Smooth muscle cell (in vitro differentiated cells): ENCODE results near the gene SLITRK1. TPM values are rescaled to one million over a fixed set of nuclear protein-coding genes. Genes with fewer than 3 reads are reported as not detected.

ENCODE experiments used
- DNase-seq: peaks from one replicate; lab custom pipeline; 2025; ENCODE audit not compliant: unreplicated experiment; lab: John Stamatoyannopoulos, UW
- H2AFZ ChIP-seq: fragments of 200-600 bp; sonication (generic); 2 replicates; pipeline ENCODE4 v1.6.0; 2016; ENCODE audit warnings: antibody characterized with exemption, low read depth, mild to moderate bottlenecking
- H3F3A ChIP-seq: fragments of 200-600 bp; sonication (generic); 2 replicates; pipeline ENCODE4 v1.6.0; 2017; ENCODE audit warnings: antibody characterized with exemption, low read depth
- H3K27ac ChIP-seq: fragments of 200-600 bp; sonication (generic); 2 replicates; pipeline ENCODE4 v1.5.1; 2016; ENCODE audit warnings: low read depth, mild to moderate bottlenecking
- H3K27me3 ChIP-seq: fragments of 200-600 bp; sonication (generic); 2 replicates; pipeline ENCODE4 v1.6.1; 2016; ENCODE audit warnings: low read depth, mild to moderate bottlenecking
- H3K36me3 ChIP-seq: fragments of 200-600 bp; sonication (generic); 2 replicates; pipeline ENCODE4 v1.5.1; 2016; ENCODE audit warnings: low read depth
- H3K4me1 ChIP-seq: fragments of 200-600 bp; sonication (generic); 2 replicates; pipeline ENCODE4 v1.5.1; 2016; ENCODE audit warnings: low read depth
- H3K4me2 ChIP-seq: fragments of 200-600 bp; sonication (generic); 2 replicates; pipeline ENCODE4 v1.6.0; 2016; ENCODE audit warnings: mild to moderate bottlenecking
- H3K4me3 ChIP-seq: fragments of 200-600 bp; sonication (generic); 2 replicates; pipeline ENCODE4 v1.5.1; 2016; ENCODE audit warnings: mild to moderate bottlenecking
- H3K79me2 ChIP-seq: fragments of 200-600 bp; sonication (generic); 2 replicates; pipeline ENCODE4 v1.6.0; 2016; ENCODE audit warnings: low read depth, mild to moderate bottlenecking
- H3K9ac ChIP-seq: fragments of 200-600 bp; sonication (generic); 2 replicates; pipeline ENCODE4 v1.6.0; 2016; ENCODE audit warnings: low read depth
- H3K9me3 ChIP-seq: fragments of 200-600 bp; sonication (generic); replicated peaks from 2 replicates; pipeline ENCODE4 v1.5.1; 2016; ENCODE audit warnings: low read depth
- H4K20me1 ChIP-seq: fragments of 200-600 bp; sonication (generic); 2 replicates; pipeline ENCODE4 v1.6.0; 2016; ENCODE audit warnings: low read depth
- WGBS: methylation state at CpG from one replicate; pipeline ENCODE4 v1.1.7; 2016; ENCODE audit warnings: low lambda C conversion rate; 5-methylcytosine and 5-hydroxymethylcytosine counted together
- polyA plus RNA-seq: library from polyadenylated mRNA; unstranded; fragments of >200 nt; fragmentation: Nextera tagmentation; extraction: Ambion mirVana; gene quantifications from 2 replicates; pipeline ENCODE4 v1.2.1, GENCODE V29; 2016
- total RNA-seq: library from RNA; depleted of rRNA; stranded (reverse); fragments of >200 nt; gene quantifications from 2 replicates; pipeline ENCODE4 v1.2.3, GENCODE V29; 2014
- TF ChIP-seq, protein P1 (sequence below): fragments of 200-600 bp; sonication (generic); IDR thresholded peaks from 2 replicates; pipeline ENCODE4 v1.5.1; 2017; ENCODE audit warnings: borderline replicate concordance, mild to moderate bottlenecking, antibody characterized with exemption; ENCODE audit not compliant: insufficient read depth, poor library complexity, severe bottlenecking

The SLITRK1 gene
- total and polyA plus RNA-seq, 2 experiments from 2014 or later, result not detected

DNA sequence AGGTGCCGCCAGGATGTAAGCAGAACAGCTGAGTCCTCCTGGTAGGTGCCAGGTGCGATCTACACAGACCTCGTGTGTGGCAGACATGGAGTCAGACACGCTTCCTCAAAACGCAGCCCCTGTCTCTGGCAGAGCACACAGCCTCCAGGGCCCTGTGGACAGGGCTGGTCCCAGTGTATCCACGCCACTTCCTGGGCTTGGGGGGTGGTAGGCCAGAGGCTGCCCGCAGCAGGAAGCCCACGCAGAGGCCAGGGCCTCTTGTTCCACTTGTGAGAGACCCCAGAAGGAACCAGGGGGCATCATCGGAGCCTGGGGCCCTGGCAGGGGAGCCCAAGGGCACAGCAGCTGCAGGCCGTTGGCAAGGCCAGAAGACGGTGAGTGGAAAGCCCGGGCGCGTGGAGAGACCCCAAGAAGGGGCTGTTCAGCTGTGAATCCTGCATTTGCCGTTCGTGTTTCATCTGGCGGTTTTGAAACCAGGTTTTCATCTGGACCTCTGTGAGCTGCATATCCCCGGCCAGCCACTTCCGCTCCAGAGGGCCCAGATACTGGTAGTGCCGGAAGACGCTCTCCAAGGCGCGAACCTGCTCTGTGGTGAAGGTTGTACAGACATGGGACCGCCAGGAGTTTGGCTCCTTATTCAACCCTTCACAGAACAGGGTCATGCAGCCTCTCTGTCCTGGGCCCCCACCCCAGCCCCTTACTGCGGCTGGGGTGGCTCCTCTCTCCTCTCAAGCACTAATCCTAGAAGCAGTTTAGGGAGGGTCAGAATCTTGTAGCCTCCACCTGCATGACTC lies 25.1 kb upstream of the SLITRK1 start:
- TF ChIP-seq, protein P1, sequence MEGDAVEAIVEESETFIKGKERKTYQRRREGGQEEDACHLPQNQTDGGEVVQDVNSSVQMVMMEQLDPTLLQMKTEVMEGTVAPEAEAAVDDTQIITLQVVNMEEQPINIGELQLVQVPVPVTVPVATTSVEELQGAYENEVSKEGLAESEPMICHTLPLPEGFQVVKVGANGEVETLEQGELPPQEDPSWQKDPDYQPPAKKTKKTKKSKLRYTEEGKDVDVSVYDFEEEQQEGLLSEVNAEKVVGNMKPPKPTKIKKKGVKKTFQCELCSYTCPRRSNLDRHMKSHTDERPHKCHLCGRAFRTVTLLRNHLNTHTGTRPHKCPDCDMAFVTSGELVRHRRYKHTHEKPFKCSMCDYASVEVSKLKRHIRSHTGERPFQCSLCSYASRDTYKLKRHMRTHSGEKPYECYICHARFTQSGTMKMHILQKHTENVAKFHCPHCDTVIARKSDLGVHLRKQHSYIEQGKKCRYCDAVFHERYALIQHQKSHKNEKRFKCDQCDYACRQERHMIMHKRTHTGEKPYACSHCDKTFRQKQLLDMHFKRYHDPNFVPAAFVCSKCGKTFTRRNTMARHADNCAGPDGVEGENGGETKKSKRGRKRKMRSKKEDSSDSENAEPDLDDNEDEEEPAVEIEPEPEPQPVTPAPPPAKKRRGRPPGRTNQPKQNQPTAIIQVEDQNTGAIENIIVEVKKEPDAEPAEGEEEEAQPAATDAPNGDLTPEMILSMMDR, result no peak
- Histone ChIP-seq H3F3A (no peaks in the 10 kb centered on the region), H4K20me1 (no peaks in the 10 kb centered on the region), H3K4me2 (no peak overlapping the region), H3K9ac (no peak overlapping the region), H3K79me2 (no peaks in the 10 kb centered on the region), H3K36me3 (no peaks in the 10 kb centered on the region), H3K27ac (no peak overlapping the region), H3K4me3 (no peak overlapping the region), H2AFZ (no peak overlapping the region), H3K9me3 (no peaks in the 10 kb centered on the region), H3K27me3 (no peaks in the 10 kb centered on the region), H3K4me1 (no peaks in the 10 kb centered on the region)
- WGBS, result 97% methylated on average over 25 of the region's 25 CpGs
- no peak for DNase-seq

DNA sequence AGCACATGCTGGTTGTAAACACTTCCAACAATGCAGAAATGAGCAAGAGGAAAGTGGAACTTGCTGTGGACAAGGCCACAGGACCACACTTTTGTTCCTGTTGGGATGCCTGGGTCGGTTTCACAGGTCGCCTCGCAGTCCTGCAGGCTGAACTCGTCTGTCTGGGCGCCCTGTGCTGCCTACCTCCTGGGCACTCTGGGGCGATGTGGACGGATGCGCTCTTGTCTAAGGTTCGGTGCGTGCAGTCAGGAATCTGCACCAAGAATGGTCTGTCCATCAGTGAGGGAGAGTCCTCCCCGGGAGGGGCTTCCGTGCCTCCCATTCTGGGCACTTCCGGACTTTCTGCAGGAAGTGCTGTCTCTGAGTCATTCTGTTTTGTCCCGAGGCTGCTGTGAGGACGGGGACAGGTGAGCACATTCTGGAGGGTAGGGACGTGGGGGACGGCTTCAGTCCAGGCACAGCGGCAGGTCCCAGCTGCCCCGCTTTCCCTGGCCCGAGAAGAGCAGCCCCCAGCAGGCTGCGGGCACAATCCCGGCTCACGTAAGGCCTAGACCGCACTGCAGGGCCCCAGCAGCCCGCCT lies 24.1 kb upstream of the SLITRK1 start:
- Histone ChIP-seq H3K4me3 (no peak overlapping the region), H3K4me1 (no peaks in the 10 kb centered on the region), H2AFZ (no peak overlapping the region), H3K27ac (no peak overlapping the region), H3K4me2 (no peak overlapping the region), H3F3A (no peaks in the 10 kb centered on the region), H3K9ac (no peak overlapping the region), H3K9me3 (no peaks in the 10 kb centered on the region), H3K79me2 (no peaks in the 10 kb centered on the region), H3K27me3 (no peaks in the 10 kb centered on the region), H4K20me1 (no peaks in the 10 kb centered on the region), H3K36me3 (no peaks in the 10 kb centered on the region)
- WGBS, result 95% methylated on average over 25 of the region's 25 CpGs
- TF ChIP-seq, protein P1, result no peak
- no peak for DNase-seq

DNA sequence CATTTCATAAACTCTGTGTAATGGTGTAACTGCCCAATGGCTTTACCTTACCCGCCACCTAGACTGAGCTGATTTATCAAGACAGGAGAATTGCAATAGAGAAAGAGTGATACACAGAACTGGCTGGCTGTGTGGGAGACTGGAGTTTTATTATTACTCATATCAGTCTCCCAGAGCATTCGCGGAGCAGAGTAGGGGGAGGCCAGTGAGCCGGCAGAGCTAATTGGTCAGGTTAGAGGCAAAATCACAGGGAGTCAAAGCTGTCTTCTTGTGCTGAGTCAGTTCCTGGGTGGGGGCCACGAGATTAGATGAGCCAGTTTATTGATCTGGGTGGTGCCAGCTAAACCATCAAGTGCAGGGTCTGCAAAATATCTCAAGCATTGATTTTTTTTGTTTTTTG lies 23.4 kb upstream of the SLITRK1 start:
- Histone ChIP-seq H3K27me3 (no peaks in the 10 kb centered on the region), H2AFZ (no peak overlapping the region), H3K4me3 (no peak overlapping the region), H4K20me1 (no peaks in the 10 kb centered on the region), H3F3A (no peaks in the 10 kb centered on the region), H3K27ac (no peak overlapping the region), H3K9ac (no peak overlapping the region), H3K9me3 (no peaks in the 10 kb centered on the region), H3K4me1 (no peaks in the 10 kb centered on the region), H3K79me2 (no peaks in the 10 kb centered on the region), H3K36me3 (no peaks in the 10 kb centered on the region), H3K4me2 (no peak overlapping the region)
- 82% methylated on average over 5 of the region's 5 CpGs for WGBS
- DNase-seq, result no peak
- TF ChIP-seq, protein P1, result no peak
